Activated CD8-positive, alpha-beta memory T cell treated with anti-CD3 and anti-CD28 coated beads for 1 hour (primary cell): Measurements from ENCODE around the gene DCAF8L2.
"Not testable (repeated sequence)": the region's sequence is repeated elsewhere in the genome, so short reads cannot be mapped to it uniquely, and the experiment has no call there.

Experiments used
- DNase-seq, 2 donors: peaks; one replicate each; pipeline ENCODE4 v3.0.0-alpha.2; 2020; ENCODE audit warnings: low read depth in 1 of 2; ENCODE audit errors: extremely low read depth in 1 of 2

DCAF8L2 gene

DNA sequence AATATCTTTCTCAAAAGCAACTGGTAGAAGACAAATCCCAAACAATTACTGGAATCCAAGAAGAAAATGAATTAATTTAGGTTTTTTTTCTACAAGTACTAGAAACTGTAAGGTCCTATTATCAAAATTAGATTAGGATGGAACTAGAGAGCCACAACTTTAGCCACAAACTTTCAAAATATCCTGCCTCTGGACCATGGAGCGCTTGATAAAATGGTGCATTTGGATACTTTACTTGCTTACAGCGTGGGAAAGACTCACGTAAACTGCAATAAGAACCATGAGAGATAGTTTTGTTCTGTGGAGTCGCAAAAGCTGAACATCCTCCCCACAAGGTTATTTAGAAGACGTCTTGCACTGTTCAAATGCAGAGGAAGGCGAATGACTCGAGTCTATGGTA is at the start of gene DCAF8L2:
TSS of gene DCAF8L2 (plus strand) at position 301 of the 400 bp plus-strand sequence. CDS start 156,552 bp downstream, outside the sequence.
- DNase-seq = no peak

DNA sequence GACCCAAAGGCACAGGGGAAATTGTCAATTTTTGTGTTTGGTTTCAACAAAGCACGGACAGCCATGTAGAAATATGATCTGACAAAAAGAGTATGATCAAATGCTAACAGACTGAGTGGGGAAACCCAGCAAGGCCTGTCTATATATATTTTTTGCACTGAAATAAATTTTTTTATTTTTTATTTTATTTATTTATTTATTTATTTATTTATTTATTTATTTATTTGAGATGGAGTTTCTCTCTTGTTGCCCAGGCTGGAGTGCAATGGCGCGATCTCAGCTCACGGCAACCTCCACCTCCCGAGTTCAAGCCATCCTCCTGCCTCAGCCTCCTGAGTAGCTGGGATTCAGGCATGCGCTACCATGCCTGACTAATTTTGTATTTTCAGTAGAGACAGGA is 49.0 kb upstream of the DCAF8L2 start:
- DNase-seq = not testable (repeated sequence)

DNA sequence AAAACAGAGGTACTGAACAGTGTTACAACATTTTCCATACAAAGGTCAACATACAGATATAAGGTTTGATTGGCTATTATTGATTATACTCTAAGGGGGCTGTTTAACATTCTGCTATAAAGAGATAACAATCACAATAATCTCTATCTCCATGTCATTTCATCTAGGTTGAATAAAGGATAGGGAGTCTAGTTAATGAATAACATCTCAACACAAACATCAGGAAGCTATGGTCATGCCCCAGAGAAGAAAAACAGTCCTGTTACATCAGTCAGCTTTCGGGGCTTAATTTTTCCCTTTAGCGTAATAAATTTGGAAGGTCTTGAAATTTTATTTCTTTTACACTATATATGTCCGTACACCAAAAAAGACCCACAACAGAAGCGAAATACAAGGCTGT is 41.5 kb upstream of the DCAF8L2 start:
- no peak for DNase-seq

DNA sequence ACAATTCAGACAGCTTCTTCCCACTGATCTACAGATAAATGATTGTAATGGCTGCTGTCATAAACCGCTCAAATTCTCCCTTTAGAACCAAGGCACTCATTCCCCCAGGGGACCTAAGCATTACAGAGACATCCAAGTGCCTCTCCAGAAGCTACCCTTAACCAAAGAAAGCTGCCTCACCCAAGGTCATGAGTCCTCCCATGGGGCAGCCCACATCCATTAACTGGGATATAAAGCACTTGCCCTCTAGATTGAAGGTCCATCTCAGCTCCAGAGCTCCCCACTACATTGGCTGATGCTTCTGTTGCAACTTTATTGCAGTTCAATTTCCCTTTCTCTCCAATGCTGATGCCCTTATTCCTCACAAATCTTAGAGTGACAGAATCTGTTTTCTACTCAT is 40.5 kb upstream of the DCAF8L2 start:
- DNase-seq = no peak

DNA sequence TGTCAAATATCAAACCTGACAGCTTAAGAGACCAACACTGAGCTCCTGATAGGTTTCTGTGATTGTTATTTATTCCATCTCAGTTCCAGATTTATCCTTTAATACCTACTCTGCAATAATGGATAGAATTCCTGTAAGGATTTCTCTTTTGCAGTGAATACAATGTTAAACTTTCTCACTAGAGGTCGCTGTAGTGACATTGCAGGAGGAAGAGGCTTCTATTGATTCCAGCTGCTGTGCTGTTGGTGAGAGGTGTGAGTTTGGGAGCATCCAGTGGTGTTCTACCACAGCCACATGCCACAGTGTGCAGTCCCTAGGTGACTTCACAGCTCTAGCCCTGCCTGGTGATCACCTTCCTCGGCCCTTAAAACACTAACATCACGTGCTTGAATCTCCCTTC is 34.6 kb upstream of the DCAF8L2 start:
- DNase-seq = no peak

DNA sequence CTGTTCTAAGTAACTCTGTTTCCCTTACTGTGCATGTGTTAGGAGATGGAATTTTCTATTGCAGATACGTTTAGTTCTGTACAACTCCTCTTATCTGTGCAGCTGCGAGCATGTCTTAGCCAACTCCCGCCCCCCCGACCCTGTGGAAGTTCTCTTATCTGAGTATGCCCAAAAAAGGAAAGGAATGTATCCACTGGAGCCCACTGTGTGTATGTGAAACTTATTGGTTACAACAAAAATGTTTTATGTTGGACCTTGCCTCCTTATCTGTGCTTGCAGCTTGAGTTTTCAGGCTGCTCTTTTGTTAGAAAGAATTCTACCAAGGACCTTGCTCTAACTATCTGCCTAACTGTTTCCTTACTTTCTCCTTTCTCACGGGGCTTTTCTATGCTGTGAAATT is 24.2 kb upstream of the DCAF8L2 start:
- no peak for DNase-seq

DNA sequence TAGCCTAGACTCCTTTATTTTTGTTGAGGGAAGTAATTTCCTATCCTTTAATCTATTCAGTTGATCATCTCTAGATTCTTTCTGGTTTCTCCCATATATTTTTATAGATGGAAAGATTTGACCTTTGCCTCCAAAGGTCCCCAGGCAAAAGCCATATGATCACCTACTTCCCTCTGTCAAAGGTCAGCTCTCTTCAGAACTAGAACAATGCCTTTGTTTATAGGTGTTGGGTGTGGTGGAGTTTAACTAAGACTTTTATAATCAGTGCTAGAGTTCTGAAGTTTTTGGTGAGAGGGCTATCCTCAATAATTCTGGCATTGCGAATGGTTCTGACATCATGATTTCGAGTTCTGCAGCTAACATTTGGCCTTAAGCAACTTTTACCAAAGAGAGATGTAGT is 19.0 kb upstream of the DCAF8L2 start:
- no peak for DNase-seq

DNA sequence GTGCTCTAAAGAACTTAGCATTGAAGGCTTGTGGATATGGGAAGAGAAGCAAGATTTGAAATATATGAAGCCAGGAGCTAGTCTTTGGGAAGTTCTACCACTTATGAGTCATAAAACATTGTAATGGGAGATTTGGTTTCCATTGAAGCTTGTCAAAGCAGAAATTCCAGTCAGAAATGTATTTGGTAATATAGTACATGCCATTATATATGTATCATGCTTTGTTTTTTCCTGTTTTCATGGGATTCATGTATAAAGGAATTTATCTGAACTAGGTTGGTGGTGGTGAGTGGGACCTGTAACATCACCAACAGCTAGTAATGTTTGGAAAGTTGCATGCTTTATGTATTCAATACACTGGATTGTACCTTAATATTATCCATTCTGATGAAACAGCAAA is 14.6 kb upstream of the DCAF8L2 start:
- no peak for DNase-seq

DNA sequence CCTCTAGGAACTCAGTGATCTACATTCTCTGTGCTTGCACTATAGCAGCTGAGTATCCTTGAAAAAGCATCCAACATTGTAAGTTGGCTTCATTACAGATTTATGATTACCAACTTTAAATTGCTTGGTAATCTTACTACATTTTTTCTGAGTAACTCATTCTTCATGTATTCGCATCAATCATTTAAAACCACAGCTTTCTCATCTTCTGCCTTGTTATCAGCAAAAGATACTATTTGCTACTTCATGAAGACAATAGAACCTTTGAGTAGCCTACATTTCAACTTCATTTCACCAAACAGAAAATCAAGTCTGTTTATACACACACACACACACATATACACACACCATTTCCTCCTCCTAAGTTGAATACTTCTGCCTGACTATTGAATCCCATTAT is 6.2 kb upstream of the DCAF8L2 start:
- DNase-seq = no peak

DNA sequence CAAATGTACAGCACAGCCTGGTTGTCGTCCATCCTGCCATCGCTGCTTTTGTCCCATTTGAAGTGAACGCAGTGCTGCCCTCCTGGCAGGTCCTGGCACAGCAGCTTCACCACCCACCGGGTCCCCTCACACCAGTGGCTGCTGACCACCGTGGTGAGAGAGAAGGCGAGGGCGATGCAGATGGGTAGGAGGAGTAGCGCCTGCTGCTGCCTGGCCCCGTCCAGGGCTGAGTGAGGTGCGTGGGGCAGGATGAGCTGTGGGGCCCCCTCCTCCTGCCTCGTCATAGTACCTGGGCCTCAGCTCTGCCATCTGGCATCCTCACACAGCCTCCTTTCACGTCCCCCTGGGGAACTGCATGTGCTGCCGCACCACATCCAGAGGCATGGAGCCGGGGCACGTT is 1.8 kb downstream of the DCAF8L2 start:
- no peak for DNase-seq

DNA sequence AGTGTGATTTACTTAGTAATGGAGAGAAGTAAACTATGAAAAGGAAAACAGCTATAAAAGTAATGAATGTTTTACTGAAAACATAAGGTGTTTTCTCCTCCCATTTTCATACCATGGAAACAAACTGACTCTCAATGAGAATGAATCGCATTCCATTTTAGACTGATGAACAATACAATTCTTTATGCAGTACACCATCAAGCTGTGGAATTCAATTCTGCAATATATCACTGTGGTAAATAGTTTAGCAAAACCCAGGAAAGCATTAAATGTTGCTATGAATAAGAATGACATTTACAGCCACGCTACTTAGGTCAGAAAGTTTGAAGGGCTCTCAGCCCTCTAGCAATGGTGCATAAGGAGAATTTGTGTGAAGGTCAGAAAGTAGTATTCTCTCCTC is 7.4 kb downstream of the DCAF8L2 start:
- no peak for DNase-seq

DNA sequence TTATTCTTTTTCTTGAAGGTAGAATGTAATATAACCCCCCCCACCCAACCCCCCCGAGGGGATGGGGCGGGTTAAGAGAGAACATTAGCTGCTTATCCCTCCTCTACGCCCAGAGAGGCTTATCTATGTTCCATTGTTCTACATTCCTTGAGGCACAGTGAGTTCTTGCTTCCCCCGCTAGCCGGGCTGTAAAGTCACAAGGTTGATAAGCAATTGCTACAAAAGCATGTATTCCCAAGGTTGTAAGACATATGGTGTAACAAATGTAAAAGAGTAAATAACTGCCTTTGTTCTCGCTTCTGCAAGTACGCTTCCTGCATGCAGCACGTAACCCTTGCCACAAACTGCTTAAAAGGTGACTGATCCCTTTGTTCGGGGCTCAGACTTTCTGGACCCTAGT is 8.2 kb downstream of the DCAF8L2 start:
- DNase-seq = no peak

DNA sequence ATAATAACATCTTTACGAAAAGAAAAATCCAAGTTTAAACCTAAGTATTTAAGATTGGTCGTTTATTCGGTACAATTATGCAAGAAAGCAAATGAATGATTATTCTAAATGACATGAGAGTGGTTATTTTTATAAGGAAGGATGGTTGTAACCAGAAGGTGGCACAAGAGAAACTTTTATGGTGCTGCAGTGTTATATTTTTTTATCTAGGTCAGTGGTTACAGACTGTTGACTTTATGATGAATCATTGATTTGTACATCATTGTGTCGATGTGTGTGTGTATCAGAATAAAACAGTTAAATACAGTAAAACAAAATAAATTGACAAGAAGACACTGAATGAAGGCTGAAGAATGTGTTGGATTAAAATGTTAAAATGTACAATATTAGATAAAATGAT is 9.8 kb downstream of the DCAF8L2 start:
- DNase-seq = no peak

DNA sequence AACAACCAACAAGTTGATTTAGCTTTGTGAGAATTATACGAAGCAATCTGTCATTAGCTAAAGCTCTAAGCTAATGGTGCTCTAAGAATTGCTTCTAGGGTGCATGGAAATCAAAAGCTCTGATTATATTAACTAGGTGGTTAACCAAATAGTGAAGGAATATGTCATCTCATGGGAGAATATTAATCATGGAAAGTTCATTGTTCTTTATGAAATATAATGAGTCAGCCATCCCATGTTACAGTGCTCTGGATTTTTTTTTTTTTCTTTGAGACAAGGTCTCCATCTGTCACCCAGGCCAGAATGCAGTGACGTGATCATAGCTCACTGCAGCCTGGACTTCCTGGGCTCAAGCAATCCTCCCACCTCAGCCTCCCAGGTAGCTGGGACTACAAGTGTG is 10.5 kb downstream of the DCAF8L2 start:
- DNase-seq = no peak

DNA sequence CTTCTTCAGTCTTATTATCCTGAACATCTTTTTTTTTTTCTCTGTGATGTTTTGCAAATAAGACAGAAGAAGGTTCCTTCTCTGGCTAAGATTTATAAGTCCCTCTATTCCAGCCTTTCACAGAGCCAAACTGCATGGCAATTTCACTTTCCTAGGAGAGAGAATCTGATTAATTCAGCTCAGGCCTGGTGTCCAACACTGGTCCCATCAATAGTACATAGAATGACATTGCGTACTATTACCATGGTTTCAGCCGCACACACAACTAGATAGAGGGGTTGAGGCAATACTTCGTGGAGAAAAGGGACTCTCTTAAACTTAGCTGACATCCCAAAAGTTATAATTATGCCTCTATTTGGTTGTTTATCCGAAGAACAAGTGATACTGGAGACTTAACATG is 18.5 kb downstream of the DCAF8L2 start:
- no peak for DNase-seq

DNA sequence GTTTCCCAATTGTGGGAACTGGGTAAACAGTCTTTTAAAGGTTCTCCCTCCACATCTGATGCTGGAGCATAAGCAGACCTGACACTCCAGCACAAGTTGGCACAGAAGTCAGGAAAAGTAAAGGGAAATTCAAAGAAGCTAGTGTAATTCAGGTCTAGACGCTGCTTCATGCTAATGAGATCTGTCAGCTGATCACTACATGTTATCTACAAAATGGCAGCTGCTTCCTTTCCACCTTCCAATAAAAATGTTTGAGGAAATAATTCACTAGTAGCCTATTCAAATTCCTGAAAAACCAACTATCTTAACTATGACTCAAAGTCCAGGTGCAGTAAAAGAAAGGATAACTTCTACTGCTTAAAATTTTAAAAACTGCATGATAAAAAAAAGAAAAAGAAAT is 29.3 kb downstream of the DCAF8L2 start:
- DNase-seq = no peak

DNA sequence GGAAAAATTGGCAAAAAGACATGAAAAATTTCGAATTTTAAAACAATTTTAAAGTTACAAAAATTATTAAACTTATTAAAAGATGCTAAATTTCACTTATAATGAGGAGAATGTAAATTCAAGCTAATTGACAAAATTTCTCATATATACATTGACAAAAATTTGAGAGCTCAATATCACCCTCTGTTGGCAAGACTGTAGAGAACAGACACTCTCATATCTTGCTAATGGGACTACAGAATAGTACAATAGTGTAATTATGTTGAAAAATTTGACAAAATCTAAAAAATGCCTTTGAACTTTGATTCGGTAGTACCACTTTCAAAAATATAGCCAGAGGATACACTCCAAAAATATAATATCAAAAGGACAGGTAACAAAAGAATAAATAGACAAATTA is 29.8 kb downstream of the DCAF8L2 start:
- no peak for DNase-seq

DNA sequence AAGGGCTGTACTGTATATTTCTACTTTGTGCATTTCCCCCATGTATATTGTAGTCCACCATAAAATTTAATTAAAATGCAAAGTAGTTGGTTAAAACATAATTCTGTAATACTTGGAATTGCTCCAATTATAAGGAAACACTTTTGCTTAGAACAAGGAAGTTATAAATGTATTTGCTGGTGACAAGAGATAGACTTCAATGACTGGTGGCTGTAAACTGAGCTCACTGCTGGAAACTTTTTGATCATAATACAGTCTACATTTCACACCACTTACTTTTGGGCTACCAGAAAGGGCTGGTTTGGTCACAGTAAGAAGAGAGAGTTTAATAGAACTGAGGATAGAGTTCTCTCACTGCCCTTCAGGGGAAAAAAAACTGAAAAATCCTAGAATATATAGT is 32.7 kb downstream of the DCAF8L2 start:
- no peak for DNase-seq

DNA sequence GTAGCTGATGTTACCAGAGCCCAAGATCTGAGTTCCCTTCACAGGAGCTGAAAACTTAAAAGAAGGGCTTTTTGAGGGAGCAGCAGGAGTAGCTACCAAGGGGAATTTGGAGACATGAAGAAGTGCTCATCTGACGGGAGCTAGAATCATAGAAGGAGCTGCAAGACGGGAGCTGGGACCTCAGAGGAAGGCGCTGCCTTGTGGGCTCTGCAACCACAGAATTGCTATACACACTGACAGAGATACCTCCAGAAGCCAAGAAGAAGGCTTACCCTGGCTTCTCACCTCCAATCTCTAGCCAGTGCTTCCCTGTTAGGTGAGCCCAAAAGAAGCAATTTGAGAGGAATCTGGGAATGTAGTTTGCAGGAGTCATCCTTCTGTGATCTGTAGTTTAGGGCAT is 35.9 kb downstream of the DCAF8L2 start:
- no peak for DNase-seq

DNA sequence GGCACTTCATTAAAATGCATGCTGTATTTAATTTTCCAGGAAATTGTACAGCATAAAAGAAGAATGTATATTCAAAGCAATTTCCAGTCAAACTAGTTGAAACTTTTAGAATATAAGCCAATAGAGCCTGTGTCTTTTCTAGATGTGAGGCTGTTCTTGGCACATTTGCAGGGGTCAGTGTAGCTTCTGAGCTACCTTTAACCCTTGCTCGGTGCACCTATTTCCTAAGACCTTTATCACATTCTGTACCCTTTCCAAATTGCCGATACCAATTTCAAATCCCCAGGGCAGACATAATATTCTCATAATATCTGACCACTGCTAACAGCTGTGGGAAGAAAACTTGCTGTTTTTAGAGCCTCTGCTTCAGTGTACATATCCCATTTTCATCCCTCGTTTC is 43.2 kb downstream of the DCAF8L2 start:
- DNase-seq = no peak

DNA sequence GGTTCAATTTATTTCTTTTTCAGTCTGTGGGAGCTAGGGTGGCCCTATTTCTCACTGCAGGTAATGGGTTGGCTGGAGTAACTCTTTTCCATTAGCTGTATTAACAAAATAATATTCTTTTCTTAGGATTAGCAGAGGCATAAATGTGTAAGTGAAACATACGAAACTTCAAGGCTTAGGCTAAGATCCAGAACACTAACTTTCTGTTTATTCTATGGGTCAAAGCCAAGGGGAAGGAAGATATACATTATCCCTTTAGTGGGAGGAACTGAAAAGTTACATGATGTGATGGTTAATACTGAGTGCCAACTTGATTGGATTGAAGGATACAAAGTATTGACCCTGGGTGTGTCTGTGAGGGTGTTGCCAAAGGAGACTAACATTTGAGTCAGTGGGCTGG is 66.4 kb downstream of the DCAF8L2 start:
- no peak for DNase-seq

DNA sequence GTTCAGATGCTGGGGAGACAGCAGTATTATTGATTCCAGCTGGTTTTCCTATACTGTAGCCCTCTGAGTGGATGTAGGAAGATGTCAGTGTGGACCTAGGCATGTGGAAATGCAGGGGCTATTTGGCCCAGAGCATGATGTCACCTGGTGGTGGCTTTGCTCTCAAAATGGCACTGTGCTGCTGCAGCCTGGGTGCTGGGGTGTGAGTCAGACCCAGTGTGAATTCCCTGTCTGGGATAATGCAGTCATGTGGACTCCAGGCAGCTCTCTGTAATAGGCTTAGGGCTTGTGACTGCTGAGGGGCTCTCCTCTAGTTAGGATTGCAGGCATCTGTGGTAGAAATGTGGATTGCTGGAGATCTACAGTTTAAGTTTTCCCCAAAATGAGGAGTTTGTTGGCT is 70.7 kb downstream of the DCAF8L2 start:
- DNase-seq = no peak

DNA sequence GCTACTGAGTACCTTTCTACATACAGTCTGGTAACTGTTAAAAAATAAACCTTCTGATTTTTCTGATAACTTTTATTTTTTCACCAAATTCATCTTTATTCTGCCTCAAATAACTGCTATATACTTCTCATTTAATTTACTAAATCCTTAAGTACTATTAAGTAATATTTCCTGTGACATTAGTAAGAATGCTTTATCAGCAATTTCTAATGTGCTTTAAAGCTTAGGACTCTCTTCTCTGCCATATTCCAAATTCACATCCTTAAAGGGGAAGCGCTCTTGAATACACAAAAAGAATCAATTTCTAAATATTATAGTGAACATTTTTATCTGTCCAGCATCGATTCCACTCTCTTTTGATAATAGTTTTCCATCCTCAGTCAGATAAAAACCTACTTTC is 81.1 kb downstream of the DCAF8L2 start:
- no peak for DNase-seq

DNA sequence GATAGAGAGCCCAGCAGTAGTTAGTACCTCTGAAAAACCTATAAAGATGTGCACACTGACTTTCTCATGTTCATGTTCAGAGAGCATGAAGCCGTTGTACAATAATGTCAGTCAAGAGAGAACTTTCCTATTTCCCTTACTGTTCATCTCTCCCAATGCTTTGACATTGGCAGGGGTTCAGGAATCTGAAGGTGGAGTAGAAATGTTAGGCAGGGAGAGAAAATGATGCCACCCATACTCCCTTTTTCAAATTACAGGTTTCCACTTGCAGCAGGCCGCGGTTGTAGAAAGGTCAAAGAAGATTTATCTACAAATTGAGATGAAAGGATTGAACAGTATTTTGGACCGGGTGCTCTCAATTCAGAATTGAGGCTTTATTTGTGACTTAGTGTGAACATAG is 84.3 kb downstream of the DCAF8L2 start:
- DNase-seq = no peak
